Measurements from ENCODE around the gene NEURL1. TPM values are rescaled to one million over a fixed set of nuclear protein-coding genes. Genes with fewer than 3 reads are reported as not detected.

Gene NEURL1, protein sequence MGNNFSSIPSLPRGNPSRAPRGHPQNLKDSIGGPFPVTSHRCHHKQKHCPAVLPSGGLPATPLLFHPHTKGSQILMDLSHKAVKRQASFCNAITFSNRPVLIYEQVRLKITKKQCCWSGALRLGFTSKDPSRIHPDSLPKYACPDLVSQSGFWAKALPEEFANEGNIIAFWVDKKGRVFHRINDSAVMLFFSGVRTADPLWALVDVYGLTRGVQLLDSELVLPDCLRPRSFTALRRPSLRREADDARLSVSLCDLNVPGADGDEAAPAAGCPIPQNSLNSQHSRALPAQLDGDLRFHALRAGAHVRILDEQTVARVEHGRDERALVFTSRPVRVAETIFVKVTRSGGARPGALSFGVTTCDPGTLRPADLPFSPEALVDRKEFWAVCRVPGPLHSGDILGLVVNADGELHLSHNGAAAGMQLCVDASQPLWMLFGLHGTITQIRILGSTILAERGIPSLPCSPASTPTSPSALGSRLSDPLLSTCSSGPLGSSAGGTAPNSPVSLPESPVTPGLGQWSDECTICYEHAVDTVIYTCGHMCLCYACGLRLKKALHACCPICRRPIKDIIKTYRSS
- 0.10 and 0.87 TPM in 2 replicates for total RNA-seq

DNA sequence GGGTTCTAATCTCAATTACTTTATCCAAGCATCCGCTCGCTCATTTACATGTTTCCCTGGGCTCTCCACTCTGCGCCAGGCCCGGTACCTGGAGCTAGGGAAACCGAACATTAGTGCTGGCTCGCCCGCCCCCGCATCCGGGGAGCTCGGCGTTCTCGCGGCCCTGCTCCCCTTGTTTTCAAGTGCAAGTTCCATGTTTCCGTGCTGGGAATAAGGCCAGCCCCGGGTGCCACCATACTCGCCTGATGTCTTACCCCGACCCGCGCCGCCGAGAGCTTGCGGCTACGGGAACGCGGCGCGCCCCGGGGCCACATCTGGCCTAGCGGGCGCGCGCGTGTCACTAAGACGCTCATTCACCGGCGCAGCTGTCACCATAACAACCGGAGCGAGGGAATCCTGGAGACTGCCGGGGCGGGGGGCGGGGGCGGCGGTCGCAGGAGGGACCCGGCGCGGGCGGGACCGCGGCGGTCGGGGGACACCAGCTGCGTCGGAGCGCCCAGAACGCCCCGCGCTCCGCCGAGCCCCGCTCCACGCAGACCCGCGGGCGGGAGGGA, at the start of gene NEURL1:
Gene NEURL1 (plus strand): TSS at position 344 of the 554 bp plus-strand sequence. CDS start 683 bp downstream, outside the sequence.

DNA sequence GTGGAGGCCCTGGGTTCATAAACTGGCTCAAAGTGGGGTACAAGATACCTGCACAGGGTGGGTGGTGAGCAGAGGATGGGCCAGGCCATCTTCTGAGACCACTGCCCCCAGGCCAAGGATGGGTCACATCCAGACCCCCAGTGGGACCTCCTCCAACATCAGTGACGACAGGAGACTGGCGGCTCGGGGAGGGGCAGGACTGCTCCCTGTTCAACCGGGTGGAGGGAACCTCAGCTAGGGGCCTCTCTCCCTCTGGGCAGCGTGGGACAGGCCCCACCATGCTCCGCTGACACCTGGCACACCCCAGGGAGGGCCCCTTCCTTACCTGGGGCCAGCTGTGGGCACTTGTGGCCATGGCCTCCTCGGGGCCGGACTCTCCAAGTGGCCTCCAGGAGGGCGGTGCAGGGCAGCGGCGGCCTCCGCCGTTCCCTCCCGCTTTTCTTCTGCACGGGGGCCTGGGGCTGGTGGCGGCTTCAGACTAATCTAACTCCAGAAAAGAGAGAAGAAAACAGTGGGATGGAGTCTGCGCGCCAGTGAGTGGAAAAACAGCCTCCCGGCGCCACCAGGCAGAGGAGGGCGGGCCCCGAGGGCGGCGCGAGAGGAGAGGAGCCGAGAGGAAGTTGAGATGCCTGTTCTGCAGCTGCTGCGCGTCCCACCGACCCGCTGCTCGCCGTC, 41.5 kb upstream of the NEURL1 start, which contains the start of gene CALHM2:
Gene CALHM2 (minus strand): TSS at position 540 of the 675 bp plus-strand sequence. CDS start 2,429 bp downstream, outside the sequence.

DNA sequence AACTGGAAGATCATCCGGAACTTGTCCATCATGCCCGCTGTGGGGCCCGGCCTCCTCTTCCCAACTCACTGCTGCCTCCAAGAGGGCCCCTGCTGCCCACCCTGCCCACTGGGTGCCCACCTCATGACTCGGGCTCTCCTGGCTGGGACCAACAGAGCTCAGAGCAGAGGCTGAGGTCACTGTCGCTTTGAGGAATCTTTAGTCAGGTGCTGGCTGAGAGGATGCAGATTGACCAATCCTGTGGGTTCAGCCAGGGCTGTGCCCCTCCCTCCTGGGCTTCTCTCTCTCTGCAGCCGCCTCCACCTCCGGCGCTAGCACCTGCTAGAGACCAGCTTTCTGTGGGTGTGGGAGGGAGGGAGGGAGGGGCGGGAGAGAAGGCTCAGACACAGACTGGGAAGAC, 34.8 kb upstream of the NEURL1 start, which contains the start of gene CALHM1:
Gene CALHM1 (minus strand): TSS at position 181 of the 400 bp plus-strand sequence. CDS start 149 bp downstream, at position 32.

DNA sequence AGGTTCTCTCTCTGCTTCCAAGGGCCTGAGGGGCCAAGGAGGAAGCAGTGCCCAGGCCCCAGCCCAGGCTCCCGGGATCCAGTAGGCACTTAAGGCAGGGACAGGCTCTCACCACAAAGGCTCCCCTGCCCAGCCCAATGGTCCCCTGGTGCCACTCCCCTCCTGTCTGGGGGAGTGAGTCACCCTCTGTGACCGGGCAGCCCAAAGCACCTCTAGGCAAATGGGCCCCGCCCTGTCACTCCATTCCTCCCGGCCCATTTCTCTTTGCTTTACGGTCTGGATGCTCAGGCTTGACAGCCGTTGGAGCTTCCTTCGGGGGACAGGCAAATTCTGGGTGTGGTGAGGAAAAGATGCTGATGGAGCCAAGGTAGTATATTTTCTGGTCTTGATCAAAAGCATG, 14.4 kb upstream of the NEURL1 start, which contains the start of gene CALHM3:
Gene CALHM3 (minus strand): TSS at position 106 of the 400 bp plus-strand sequence. CDS start 208 bp downstream, outside the sequence.

Other genes with a start within 250 kb of the NEURL1 start
- not detected in 2 replicates for gene RPEL1, start 247.8 kb upstream of the NEURL1 start, total RNA-seq
- gene INA, start 216.6 kb upstream of the NEURL1 start, total RNA-seq = 1.1 and 1.6 TPM in 2 replicates
- 11.3 and 13.8 TPM in 2 replicates for gene PCGF6, start 142.6 kb upstream of the NEURL1 start, total RNA-seq
- 7.4 and 7.8 TPM in 2 replicates for gene TAF5, start 125.7 kb upstream of the NEURL1 start, total RNA-seq
- gene ATP5MK, start 97.2 kb upstream of the NEURL1 start, total RNA-seq = 529 and 626 TPM in 2 replicates
- gene PDCD11, start 97.1 kb upstream of the NEURL1 start, total RNA-seq = 33.1 and 34.8 TPM in 2 replicates
- gene CALHM2, start 41.3 kb upstream of the NEURL1 start, total RNA-seq = 25.2 and 33.1 TPM in 2 replicates
- gene CALHM1, start 34.8 kb upstream of the NEURL1 start, total RNA-seq = not detected in 2 replicates
- not detected in 2 replicates for gene CALHM3, start 14.5 kb upstream of the NEURL1 start, total RNA-seq